Parathyroid adenoma (tissue), 2 donors: ENCODE measurements around the gene SKI.

Experiments used
- H2AFZ ChIP-seq: fragments of 300-600 bp; sonication (generic); one replicate; pipeline ENCODE4 v1.7.0; 2017; ENCODE audit warnings: antibody characterized with exemption, mild to moderate bottlenecking
- H3K27ac ChIP-seq: fragments of 300-600 bp; sonication (generic); one replicate; pipeline ENCODE4 v1.7.0; 2017
- H3K27me3 ChIP-seq: fragments of 300-600 bp; sonication (generic); one replicate; pipeline ENCODE4 v1.7.0; 2017; ENCODE audit warnings: low read length; ENCODE audit not compliant: control insufficient read depth, insufficient read depth
- H3K36me3 ChIP-seq: fragments of 300-600 bp; sonication (generic); one replicate; pipeline ENCODE4 v1.7.0; 2017; ENCODE audit warnings: low read length; ENCODE audit not compliant: control insufficient read depth, insufficient read depth
- H3K4me1 ChIP-seq: fragments of 300-600 bp; sonication (generic); one replicate; pipeline ENCODE4 v1.7.0; 2017; ENCODE audit warnings: control low read depth
- H3K4me2 ChIP-seq: fragments of 300-600 bp; sonication (generic); one replicate; pipeline ENCODE4 v1.7.0; 2017; ENCODE audit warnings: low read length
- H3K4me3 ChIP-seq: fragments of 300-600 bp; sonication (generic); one replicate; pipeline ENCODE4 v1.7.0; 2017; ENCODE audit warnings: low read depth, low read length
- H3K79me2 ChIP-seq: fragments of 300-600 bp; sonication (generic); one replicate; pipeline ENCODE4 v1.7.0; 2017; ENCODE audit warnings: control low read depth
- H3K9ac ChIP-seq: fragments of 300-600 bp; sonication (generic); one replicate; pipeline ENCODE4 v1.7.0; 2017; ENCODE audit warnings: mild to moderate bottlenecking
- H3K9me3 ChIP-seq: fragments of 300-600 bp; sonication (generic); one replicate; pipeline ENCODE4 v1.7.0; 2017; ENCODE audit warnings: low read length; ENCODE audit not compliant: control insufficient read depth
- CTCF ChIP-seq: fragments of 300-600 bp; sonication (generic); IDR thresholded peaks from one replicate; pipeline ENCODE4 v1.7.0; 2017; ENCODE audit warnings: antibody characterized with exemption, mild to moderate bottlenecking
- donor health status: primary hyperparathyroidism.

Gene SKI

DNA sequence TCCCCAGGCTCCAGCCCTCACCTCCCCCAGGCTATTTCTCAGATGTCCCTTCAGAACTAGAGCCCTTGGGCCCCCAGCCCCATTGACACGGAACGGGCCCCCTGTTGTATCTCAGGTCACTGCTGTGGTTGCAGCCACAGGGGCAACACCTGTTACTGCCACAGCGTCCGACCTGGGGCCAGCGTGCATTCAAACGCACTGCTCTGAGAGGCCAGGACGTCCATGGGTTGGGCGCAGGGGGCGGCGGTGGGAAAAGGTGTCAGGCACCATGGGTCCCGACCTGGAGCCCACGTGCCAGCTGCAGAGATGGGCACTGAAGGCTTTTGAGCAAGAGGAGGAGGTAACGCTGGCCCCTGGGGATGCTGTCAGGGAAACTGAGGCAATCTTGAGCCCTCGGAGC lies 46.8 kb upstream of the SKI start:
- H3K4me3 ChIP-seq, result no peak overlapping the region
- no peak overlapping the region for H2AFZ ChIP-seq
- no peaks in the 10 kb centered on the region for H3K27me3 ChIP-seq
- no peak overlapping the region for H3K4me2 ChIP-seq
- H3K9me3 ChIP-seq, result no peaks in the 10 kb centered on the region
- H3K36me3 ChIP-seq, result no peaks in the 10 kb centered on the region
- no peaks in the 10 kb centered on the region for H3K4me1 ChIP-seq
- H3K27ac ChIP-seq, result no peak overlapping the region
- no peak for TF ChIP-seq CTCF
- H3K79me2 ChIP-seq, result no peaks in the 10 kb centered on the region
- H3K9ac ChIP-seq, result no peak overlapping the region

GRCh38 chr1:2181752-2182151 lies 46.4 kb upstream of the SKI start:
- Histone ChIP-seq H3K27me3 (no peaks in the 10 kb centered on the region), H2AFZ (no peak overlapping the region)
- no peak for TF ChIP-seq CTCF

DNA sequence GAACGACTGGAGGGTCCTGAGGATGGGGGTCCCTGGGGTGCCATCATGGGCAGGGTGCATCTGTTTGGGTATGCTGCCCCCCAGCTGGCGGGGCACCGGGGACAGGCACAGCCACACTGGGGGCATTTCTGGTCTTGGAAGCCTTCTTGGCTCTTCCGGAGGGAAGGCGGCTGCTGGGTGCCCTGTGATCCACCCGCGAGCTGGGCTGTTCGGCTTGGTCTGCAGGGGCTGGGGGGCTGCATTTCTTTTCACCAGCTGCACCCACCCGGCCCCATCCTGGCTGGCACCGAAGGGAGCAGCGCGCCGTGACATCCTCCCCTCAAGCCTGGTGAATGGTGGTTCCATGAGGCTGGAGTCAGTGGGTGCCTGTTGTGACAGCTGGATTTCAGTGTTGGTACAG lies 45.7 kb upstream of the SKI start:
- Histone ChIP-seq H2AFZ (no peak overlapping the region), H3K9ac (no peak overlapping the region), H3K4me2 (no peak overlapping the region), H3K9me3 (no peaks in the 10 kb centered on the region), H3K4me1 (no peaks in the 10 kb centered on the region), H3K36me3 (no peaks in the 10 kb centered on the region), H3K27ac (no peak overlapping the region), H3K4me3 (no peak overlapping the region), H3K27me3 (no peaks in the 10 kb centered on the region), H3K79me2 (no peaks in the 10 kb centered on the region)
- TF ChIP-seq CTCF, result no peak

More at GRCh38 chr1:2181752-2182151, 46.4 kb upstream of the SKI start:
- Histone ChIP-seq H3K79me2 (no peaks in the 10 kb centered on the region), H3K4me2 (no peak overlapping the region), H3K4me3 (no peak overlapping the region), H3K4me1 (no peaks in the 10 kb centered on the region), H3K27ac (no peak overlapping the region), H3K9me3 (no peaks in the 10 kb centered on the region), H3K36me3 (no peaks in the 10 kb centered on the region), H3K9ac (no peak overlapping the region)

GRCh38 chr1:2183937-2184334 lies 44.2 kb upstream of the SKI start:
- Histone ChIP-seq H3K4me2 (no peak overlapping the region), H2AFZ (no peak overlapping the region), H3K79me2 (no peaks in the 10 kb centered on the region), H3K9ac (no peak overlapping the region), H3K4me3 (no peak overlapping the region), H3K27me3 (no peaks in the 10 kb centered on the region), H3K36me3 (no peaks in the 10 kb centered on the region), H3K27ac (no peak overlapping the region), H3K9me3 (no peaks in the 10 kb centered on the region), H3K4me1 (no peaks in the 10 kb centered on the region)
- TF ChIP-seq CTCF, result no peak

DNA sequence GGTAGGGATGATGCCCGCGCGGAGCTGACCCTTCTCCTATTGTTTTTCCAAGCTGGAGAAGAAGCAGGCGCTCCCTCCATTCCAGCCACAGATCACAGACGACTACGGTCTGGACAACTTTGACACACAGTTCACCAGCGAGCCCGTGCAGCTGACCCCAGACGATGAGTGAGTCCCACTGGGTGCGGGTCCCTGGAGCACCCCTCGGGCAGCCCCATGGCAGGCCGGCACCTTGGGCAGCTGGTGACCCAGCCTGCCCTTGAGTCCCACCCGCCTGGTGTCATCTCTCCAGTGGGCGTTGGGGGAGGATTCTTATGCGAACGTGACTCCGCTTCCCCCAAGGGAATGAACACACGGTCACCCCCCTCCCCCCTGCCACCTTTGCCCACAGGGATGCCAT lies 43.6 kb upstream of the SKI start:
- no peak overlapping the region for H3K27ac ChIP-seq
- no peak overlapping the region for H3K4me2 ChIP-seq
- TF ChIP-seq CTCF, result no peak
- H3K79me2 ChIP-seq, result no peaks in the 10 kb centered on the region
- H3K9me3 ChIP-seq, result no peaks in the 10 kb centered on the region
- H3K27me3 ChIP-seq, result no peaks in the 10 kb centered on the region
- no peak overlapping the region for H3K4me3 ChIP-seq
- H3K4me1 ChIP-seq, result no peaks in the 10 kb centered on the region
- H3K9ac ChIP-seq, result no peak overlapping the region
- H3K36me3 ChIP-seq, result no peaks in the 10 kb centered on the region
- H2AFZ ChIP-seq, result no peak overlapping the region
